Measurements from ENCODE around the gene GOLT1A.

GOLT1A gene

GRCh38 chr1:204213668-204214662 lies at the start of gene GOLT1A:
GOLT1A (minus strand) TSS chr1:204213988; CDS start chr1:204213906, 82 bp downstream.
- DNase-seq, result peak in 1 of 4 experiments; percentile 46

GRCh38 chr1:204263254-204263910 lies 49.6 kb upstream of the GOLT1A start:
- DNase-seq, result no peak

GRCh38 chr1:204262506-204263253 lies 48.9 kb upstream of the GOLT1A start:
- no peak for DNase-seq

GRCh38 chr1:204261746-204262505 lies 48.1 kb upstream of the GOLT1A start:
- DNase-seq, result no peak

- no peak for DNase-seq
Measured at GRCh38 chr1:204261266-204261665, 47.5 kb upstream of the GOLT1A start.

- DNase-seq, result no peak
Measured at GRCh38 chr1:204260601-204261197, 46.9 kb upstream of the GOLT1A start.

- DNase-seq, result no peak
Measured at GRCh38 chr1:204259782-204260181, 46.0 kb upstream of the GOLT1A start.

GRCh38 chr1:204259196-204259595 lies 45.4 kb upstream of the GOLT1A start:
- DNase-seq, result no peak

GRCh38 chr1:204258213-204259115 lies 44.7 kb upstream of the GOLT1A start:
- DNase-seq, result peak in 1 of 4 experiments; percentile 7

- DNase-seq, result no peak
Measured at GRCh38 chr1:204257446-204257845, 43.7 kb upstream of the GOLT1A start.

- DNase-seq, result no peak
Measured at GRCh38 chr1:204256531-204256930, 42.7 kb upstream of the GOLT1A start.

GRCh38 chr1:204255966-204256365 lies 42.2 kb upstream of the GOLT1A start:
- no peak for DNase-seq

- no peak for DNase-seq
Measured at GRCh38 chr1:204255225-204255624, 41.4 kb upstream of the GOLT1A start.

GRCh38 chr1:204254031-204254661 lies 40.4 kb upstream of the GOLT1A start:
- DNase-seq, result no peak

- no peak for DNase-seq
Measured at GRCh38 chr1:204251926-204252689, 38.3 kb upstream of the GOLT1A start.

- no peak for DNase-seq
Measured at GRCh38 chr1:204251286-204251685, 37.5 kb upstream of the GOLT1A start.

GRCh38 chr1:204250428-204251030 lies 36.7 kb upstream of the GOLT1A start:
- no peak for DNase-seq

- DNase-seq, result no peak
Measured at GRCh38 chr1:204249736-204250427, 36.1 kb upstream of the GOLT1A start.
